HepG2 (cell line): ENCODE measurements around the gene SLC9A8. TPM values are rescaled to one million over a fixed set of nuclear protein-coding genes. Genes with fewer than 3 reads are reported as not detected.

Source experiments
- polyA plus RNA-seq, 8 experiments: library from polyadenylated mRNA; depleted of rRNA in 3 of 8; stranded (reverse) in 7 of 8; unstranded in 1 of 8; fragments of >200 nt; fragmentation: Illumina TruSeq in 4 of 8; extraction: Trizol in 4 of 8; gene quantifications; 2 replicates each; pipeline versions ENCODE4 v1.2.1 to v1.2.3, GENCODE V29; 2011 to 2016; ENCODE audit warnings: low read depth in 4 of 8, missing spikeins in 1 of 8, mixed read lengths in 1 of 8; ENCODE audit not compliant: insufficient read depth in 1 of 8
- small RNA-seq, 3 experiments: library from RNA; depleted of rRNA; stranded (forward); fragments of <200 nt; gene quantifications; one replicate each; pipeline ENCODE3, GENCODE V24; 2012; ENCODE audit warnings: low read depth in 2 of 3, low replicate concordance in 1 of 3; ENCODE audit not compliant: insufficient read length in 3 of 3, insufficient read depth in 2 of 3
- total RNA-seq, 5 experiments: library from RNA; depleted of rRNA; stranded (reverse); fragments of >200 nt; fragmentation: Illumina TruSeq; extraction: Trizol; gene quantifications; 2 replicates each; pipeline ENCODE4 v1.2.3, GENCODE V29; 2016; ENCODE audit warnings: low read depth in 1 of 5

Gene SLC9A8
- total and polyA plus RNA-seq, 2 of the 13 experiments (the other 11 are each of a cell fraction or from before 2014, with no cell fraction given), result 4.1 to 7.4 TPM

Small RNA genes within 50 kb of the gene (small RNA-seq; reads per million reads assigned to genes)
- gene RF00017 (0 reads per million in 3 experiments), gene RF00019 (0 reads per million in 3 experiments), gene RNU6-919P (0 reads per million in 3 experiments)

Other genes starting within 250 kb of the SLC9A8 start
- gene PTGIS, start 244.7 kb upstream of the SLC9A8 start, total RNA-seq (2016; rRNA removed; fragmentation: Illumina TruSeq; extraction: Trizol), result not detected in 2 replicates
- not detected in 2 replicates for gene PTGIS, start 244.7 kb upstream of the SLC9A8 start, polyA plus RNA-seq (2011; rRNA removed)
- 26.7 and 30.9 TPM in 2 replicates for gene B4GALT5, start 99.0 kb upstream of the SLC9A8 start, total RNA-seq (2016; rRNA removed; fragmentation: Illumina TruSeq; extraction: Trizol)
- gene B4GALT5, start 99.0 kb upstream of the SLC9A8 start, polyA plus RNA-seq (2011; rRNA removed), result 27.3 and 29.3 TPM in 2 replicates
- 3.2 and 4.3 TPM in 2 replicates for gene SPATA2, start 102.7 kb downstream of the SLC9A8 start, total RNA-seq (2016; rRNA removed; fragmentation: Illumina TruSeq; extraction: Trizol)
- gene SPATA2, start 102.7 kb downstream of the SLC9A8 start, polyA plus RNA-seq (2011; rRNA removed), result 8.7 and 9.5 TPM in 2 replicates
- 119 and 137 TPM in 2 replicates for gene RNF114, start 123.6 kb downstream of the SLC9A8 start, total RNA-seq (2016; rRNA removed; fragmentation: Illumina TruSeq; extraction: Trizol)
- 120 and 126 TPM in 2 replicates for gene RNF114, start 123.6 kb downstream of the SLC9A8 start, polyA plus RNA-seq (2011; rRNA removed)
- 1.3 and 1.4 TPM in 2 replicates for gene SNAI1, start 170.2 kb downstream of the SLC9A8 start, total RNA-seq (2016; rRNA removed; fragmentation: Illumina TruSeq; extraction: Trizol)
- gene SNAI1, start 170.2 kb downstream of the SLC9A8 start, polyA plus RNA-seq (2011; rRNA removed), result 1.3 and 1.5 TPM in 2 replicates